H9 (cell line): Measurements from ENCODE around the gene SPATA20. TPM values are rescaled to one million over a fixed set of nuclear protein-coding genes. Genes with fewer than 3 reads are reported as not detected.

ENCODE experiments used
- DNase-seq: peaks from one replicate; pipeline ENCODE4 v3.0.0-alpha.2; 2017
- H2AFZ ChIP-seq: one replicate; pipeline ENCODE4 v1.6.1; 2013; ENCODE audit warnings: mild to moderate bottlenecking, low read length, control low read depth, moderate library complexity
- H2AK5ac ChIP-seq: 2 replicates; pipeline ENCODE4 v1.6.1; 2013; ENCODE audit warnings: low read length, control low read depth, mixed read lengths; ENCODE audit not compliant: insufficient read length
- H2BK120ac ChIP-seq: one replicate; pipeline ENCODE4 v1.6.1; 2013; ENCODE audit warnings: low read depth, mild to moderate bottlenecking, low read length, control low read depth, inconsistent platforms; ENCODE audit not compliant: poor library complexity, severe bottlenecking
- H2BK12ac ChIP-seq: 2 replicates; pipeline ENCODE4 v1.6.1; 2013; ENCODE audit warnings: low read length, control low read depth, mixed read lengths, low read depth; ENCODE audit not compliant: insufficient read length
- H2BK15ac ChIP-seq: 2 replicates; pipeline ENCODE4 v1.6.1; 2013; ENCODE audit warnings: low read depth, low read length, control low read depth
- H2BK20ac ChIP-seq: one replicate; pipeline ENCODE4 v1.6.1; 2013; ENCODE audit warnings: low read depth, mild to moderate bottlenecking, low read length, control low read depth, inconsistent platforms; ENCODE audit not compliant: poor library complexity, severe bottlenecking
- H2BK5ac ChIP-seq: 2 replicates; pipeline ENCODE4 v1.6.1; 2013; ENCODE audit warnings: low read length, control low read depth, mixed read lengths; ENCODE audit not compliant: insufficient read length
- H3K14ac ChIP-seq: 2 replicates; pipeline ENCODE4 v1.6.1; 2013; ENCODE audit warnings: low read length, control low read depth; ENCODE audit not compliant: insufficient read depth
- H3K18ac ChIP-seq: 2 replicates; pipeline ENCODE4 v1.6.1; 2013; ENCODE audit warnings: low read depth, mild to moderate bottlenecking, mixed read lengths, low read length, control low read depth; ENCODE audit not compliant: insufficient read length
- H3K23ac ChIP-seq: 2 replicates; pipeline ENCODE4 v1.6.1; 2013; ENCODE audit warnings: low read length, control low read depth, mixed read lengths, low read depth; ENCODE audit not compliant: insufficient read length
- H3K23me2 ChIP-seq: 2 replicates; pipeline ENCODE4 v1.6.1; 2013; ENCODE audit warnings: low read depth, mild to moderate bottlenecking, mixed read lengths, low read length, control low read depth; ENCODE audit not compliant: insufficient read length, poor library complexity, severe bottlenecking
- H3K27ac ChIP-seq: 2 replicates; pipeline ENCODE4 v1.5.1; 2013; ENCODE audit warnings: low read length, control low read depth, mixed read lengths, low read depth; ENCODE audit not compliant: insufficient read length
- H3K27me3 ChIP-seq: 2 replicates; pipeline ENCODE4 v1.6.1; 2013; ENCODE audit warnings: low read length, control low read depth, inconsistent platforms; ENCODE audit not compliant: insufficient read depth
- H3K4ac ChIP-seq: 2 replicates; pipeline ENCODE4 v1.6.1; 2013; ENCODE audit warnings: low read depth, mild to moderate bottlenecking, control low read depth, inconsistent platforms, low read length, moderate library complexity
- H3K4me1 ChIP-seq: 2 replicates; pipeline ENCODE4 v1.6.1; 2013; ENCODE audit warnings: low read length, control low read depth, inconsistent platforms; ENCODE audit not compliant: insufficient read depth
- H3K4me2 ChIP-seq: 2 replicates; pipeline ENCODE4 v1.6.1; 2013; ENCODE audit warnings: low read length, control low read depth, mixed read lengths; ENCODE audit not compliant: insufficient read length, insufficient read depth
- H3K56ac ChIP-seq: 2 replicates; pipeline ENCODE4 v1.6.1; 2013; ENCODE audit warnings: low read depth, mild to moderate bottlenecking, mixed read lengths, low read length, control low read depth; ENCODE audit not compliant: insufficient read length
- H3K79me1 ChIP-seq: 2 replicates; pipeline ENCODE4 v1.6.1; 2013; ENCODE audit warnings: low read depth, mild to moderate bottlenecking, moderate library complexity, low read length, control low read depth, inconsistent platforms; ENCODE audit not compliant: insufficient read depth, poor library complexity, severe bottlenecking
- H3K79me2 ChIP-seq: 2 replicates; pipeline ENCODE4 v1.6.1; 2013; ENCODE audit warnings: low read length, control low read depth, inconsistent platforms; ENCODE audit not compliant: insufficient read depth
- H3K9ac ChIP-seq: 2 replicates; pipeline ENCODE4 v1.6.1; 2013; ENCODE audit warnings: low read length, control low read depth, mixed read lengths; ENCODE audit not compliant: insufficient read length; ENCODE audit errors: extremely low read depth
- H3K9me3 ChIP-seq: one replicate; pipeline ENCODE4 v1.6.1; 2013; ENCODE audit warnings: low read depth, low read length, inconsistent platforms; ENCODE audit not compliant: control insufficient read depth
- H3T11ph ChIP-seq: one replicate; pipeline ENCODE4 v1.6.1; 2013; ENCODE audit warnings: mild to moderate bottlenecking, low read length, control low read depth, inconsistent platforms
- H4K20me1 ChIP-seq: one replicate; pipeline ENCODE4 v1.6.1; 2013; ENCODE audit not compliant: control insufficient read depth, insufficient read length, insufficient read depth
- H4K5ac ChIP-seq: 2 replicates; pipeline ENCODE4 v1.6.1; 2013; ENCODE audit warnings: low read depth, mild to moderate bottlenecking, mixed read lengths, low read length, control low read depth; ENCODE audit not compliant: insufficient read length
- H4K8ac ChIP-seq: replicated peaks from 2 replicates; pipeline ENCODE4 v1.6.1; 2013; ENCODE audit warnings: low read length, control low read depth, mixed read lengths, low read depth; ENCODE audit not compliant: insufficient read length
- H4K91ac ChIP-seq: 2 replicates; pipeline ENCODE4 v1.6.1; 2013; ENCODE audit warnings: low read depth, mild to moderate bottlenecking, moderate library complexity, mixed read lengths, low read length, control low read depth; ENCODE audit not compliant: insufficient read length
- H3K27ac Mint-ChIP-seq, 3 experiments: 2 replicates in 2 of 3; 3 replicates in 1 of 3; pipeline ENCODE4 v1.8.0; 2020 to 2021; ENCODE audit warnings: mixed read lengths in 3 of 3, mild to moderate bottlenecking in 1 of 3, moderate library complexity in 1 of 3
- H3K27me3 Mint-ChIP-seq: 2 replicates; pipeline ENCODE4 v1.8.0; 2021; ENCODE audit warnings: low read depth, mild to moderate bottlenecking, moderate library complexity, mixed read lengths
- H3K36me3 Mint-ChIP-seq, 3 experiments: 2 replicates in 2 of 3; 3 replicates in 1 of 3; pipeline ENCODE4 v1.8.0; 2020 to 2021; ENCODE audit warnings: low read depth in 3 of 3, mixed read lengths in 3 of 3; ENCODE audit not compliant: insufficient read depth in 1 of 3
- H3K4me1 Mint-ChIP-seq, 2 experiments: 2 replicates each; pipeline ENCODE4 v1.8.0; 2020; ENCODE audit warnings: mixed read lengths in 2 of 2
- H3K4me3 Mint-ChIP-seq, 2 experiments: 2 replicates in 1 of 2; 3 replicates in 1 of 2; pipeline ENCODE4 v1.8.0; 2020 to 2021; ENCODE audit warnings: mild to moderate bottlenecking in 2 of 2, mixed read lengths in 2 of 2, moderate library complexity in 1 of 2
- H3K9me3 Mint-ChIP-seq, 2 experiments: 2 replicates in 1 of 2; 3 replicates in 1 of 2; pipeline ENCODE4 v1.8.0; 2020; ENCODE audit warnings: mild to moderate bottlenecking in 2 of 2, mixed read lengths in 2 of 2, moderate library complexity in 1 of 2
- WGBS: extraction: QIAGEN DNeasy Blood & Tissue Kit; methylation state at CpG from one replicate; pipeline ENCODE4 v1.1.7; 2013; ENCODE audit warnings: missing lambda C conversion rate, low lambda C conversion rate, mixed read lengths; ENCODE audit not compliant: insufficient read length; ENCODE audit errors: extremely low coverage; 5-methylcytosine and 5-hydroxymethylcytosine counted together
- total RNA-seq: library from RNA; stranded (reverse); gene quantifications from 2 replicates; pipeline ENCODE4 v1.2.1, GENCODE V29; 2021
- TF ChIP-seq, protein P1 (sequence below): fragments of 200-600 bp; sonication (generic); conservative IDR thresholded peaks from 3 replicates; pipeline ENCODE4 v1.8.0; 2021; ENCODE audit warnings: antibody characterized with exemption, mild to moderate bottlenecking

SPATA20 gene
- total RNA-seq, 1 experiment from 2014 or later: 23.9 TPM

GRCh38 chr17:50558091-50558490 lies 11.1 kb downstream of the SPATA20 start:
- Histone ChIP-seq H4K20me1 (no peaks in the 10 kb centered on the region), H2BK5ac (no peak overlapping the region), H3K79me1 (no peaks in the 10 kb centered on the region), H3K4ac (no peak overlapping the region), H3K27me3 (peaks cover 24% of the 10 kb centered on the region), H2AK5ac (no peak overlapping the region), H4K5ac (no peak overlapping the region), H3K14ac (no peak overlapping the region), H3K4me2 (peak overlapping the region; percentile 74), H4K91ac (no peak overlapping the region), H2BK120ac (no peak overlapping the region), H3K4me1 (no peaks in the 10 kb centered on the region; the same call in 1 of the 2 replicates), H3K27ac (no peak overlapping the region), H3K18ac (no peak overlapping the region), H3K9me3 (no peaks in the 10 kb centered on the region), H2AFZ (no peak overlapping the region), H2BK12ac (no peak overlapping the region), H3K23ac (no peak overlapping the region), H4K8ac (no peak overlapping the region), H3K23me2 (peaks cover 26% of the 10 kb centered on the region), H3T11ph (no peak overlapping the region), H2BK15ac (no peak overlapping the region), H3K56ac (no peak overlapping the region), H3K79me2 (no peaks in the 10 kb centered on the region), H3K9ac (no peak overlapping the region), H2BK20ac (no peak overlapping the region)
- H3K9me3 Mint-ChIP-seq: no peaks in the 10 kb centered on the region
- no CpG with 5 or more reads among the region's 4 CpGs for WGBS
- H3K36me3 Mint-ChIP-seq: no peaks in the 10 kb centered on the region
- TF ChIP-seq, protein P1, sequence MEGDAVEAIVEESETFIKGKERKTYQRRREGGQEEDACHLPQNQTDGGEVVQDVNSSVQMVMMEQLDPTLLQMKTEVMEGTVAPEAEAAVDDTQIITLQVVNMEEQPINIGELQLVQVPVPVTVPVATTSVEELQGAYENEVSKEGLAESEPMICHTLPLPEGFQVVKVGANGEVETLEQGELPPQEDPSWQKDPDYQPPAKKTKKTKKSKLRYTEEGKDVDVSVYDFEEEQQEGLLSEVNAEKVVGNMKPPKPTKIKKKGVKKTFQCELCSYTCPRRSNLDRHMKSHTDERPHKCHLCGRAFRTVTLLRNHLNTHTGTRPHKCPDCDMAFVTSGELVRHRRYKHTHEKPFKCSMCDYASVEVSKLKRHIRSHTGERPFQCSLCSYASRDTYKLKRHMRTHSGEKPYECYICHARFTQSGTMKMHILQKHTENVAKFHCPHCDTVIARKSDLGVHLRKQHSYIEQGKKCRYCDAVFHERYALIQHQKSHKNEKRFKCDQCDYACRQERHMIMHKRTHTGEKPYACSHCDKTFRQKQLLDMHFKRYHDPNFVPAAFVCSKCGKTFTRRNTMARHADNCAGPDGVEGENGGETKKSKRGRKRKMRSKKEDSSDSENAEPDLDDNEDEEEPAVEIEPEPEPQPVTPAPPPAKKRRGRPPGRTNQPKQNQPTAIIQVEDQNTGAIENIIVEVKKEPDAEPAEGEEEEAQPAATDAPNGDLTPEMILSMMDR: no peak
- H3K4me3 Mint-ChIP-seq: peak overlapping the region; percentile 72 to 92; a peak in 3 of 5 replicates
- peaks cover 12 to 24% of the 10 kb centered on the region in 2 experiments for H3K4me1 Mint-ChIP-seq
- H3K27ac Mint-ChIP-seq: no peak overlapping the region
- no peak for DNase-seq
- H3K27me3 Mint-ChIP-seq: peaks cover 61% of the 10 kb centered on the region
